Testis (tissue), 2 donors: ENCODE results near the gene UBE2V1.

Experiments used
- POLR2A ChIP-seq: fragments of 450-650 bp; IDR thresholded peaks from one replicate; pipeline ENCODE4 v1.6.1; 2017; ENCODE audit warnings: antibody characterized with exemption, mild to moderate bottlenecking, moderate library complexity
- TF ChIP-seq, protein P1 (sequence below), 3 experiments: fragments of 450-650 bp in 2 of 3; fragments of 200-600 bp in 1 of 3; sonication (generic) in 1 of 3; IDR thresholded peaks; one replicate each; pipeline ENCODE4 v1.5.1; 2016 to 2019; ENCODE audit warnings: antibody characterized with exemption in 3 of 3, mild to moderate bottlenecking in 2 of 3, moderate library complexity in 1 of 3

DNA sequence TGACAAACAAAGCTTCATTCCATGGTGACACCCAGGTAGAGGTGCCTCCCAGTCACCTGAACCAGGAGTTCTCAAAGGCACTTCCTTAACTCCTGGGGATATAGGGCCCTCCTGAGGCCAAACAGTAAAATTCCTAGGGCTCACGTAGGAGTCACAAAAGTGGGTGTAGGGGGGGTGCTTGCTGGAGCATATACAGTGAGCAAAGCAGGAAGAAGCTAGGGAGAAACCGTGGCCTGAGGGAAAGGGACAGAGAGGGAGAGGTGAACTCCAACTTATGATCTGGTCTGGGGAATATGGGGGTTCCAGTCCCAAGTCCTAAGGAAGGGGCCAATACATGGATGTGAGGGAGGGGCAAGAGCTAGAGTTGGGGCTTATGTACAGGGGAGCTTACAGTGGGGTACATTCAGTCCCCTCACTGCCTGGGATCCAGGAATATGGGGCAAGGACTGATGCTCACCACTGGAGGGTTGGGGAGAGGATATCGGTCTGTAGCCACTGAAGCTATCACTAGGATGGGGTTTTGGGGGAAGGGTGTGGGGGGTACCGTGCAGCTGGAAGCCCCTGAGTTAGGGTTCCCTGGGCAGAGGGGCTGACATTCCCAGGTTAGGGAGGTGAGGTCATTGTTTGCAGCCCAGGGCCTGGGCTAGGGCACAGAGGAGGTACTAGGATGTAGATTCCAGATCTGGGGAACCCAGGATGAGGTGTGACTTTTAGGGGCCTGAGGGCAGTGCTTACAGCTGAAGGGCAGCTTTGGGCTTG lies 39.6 kb upstream of the UBE2V1 start:
- TF ChIP-seq, protein P1, sequence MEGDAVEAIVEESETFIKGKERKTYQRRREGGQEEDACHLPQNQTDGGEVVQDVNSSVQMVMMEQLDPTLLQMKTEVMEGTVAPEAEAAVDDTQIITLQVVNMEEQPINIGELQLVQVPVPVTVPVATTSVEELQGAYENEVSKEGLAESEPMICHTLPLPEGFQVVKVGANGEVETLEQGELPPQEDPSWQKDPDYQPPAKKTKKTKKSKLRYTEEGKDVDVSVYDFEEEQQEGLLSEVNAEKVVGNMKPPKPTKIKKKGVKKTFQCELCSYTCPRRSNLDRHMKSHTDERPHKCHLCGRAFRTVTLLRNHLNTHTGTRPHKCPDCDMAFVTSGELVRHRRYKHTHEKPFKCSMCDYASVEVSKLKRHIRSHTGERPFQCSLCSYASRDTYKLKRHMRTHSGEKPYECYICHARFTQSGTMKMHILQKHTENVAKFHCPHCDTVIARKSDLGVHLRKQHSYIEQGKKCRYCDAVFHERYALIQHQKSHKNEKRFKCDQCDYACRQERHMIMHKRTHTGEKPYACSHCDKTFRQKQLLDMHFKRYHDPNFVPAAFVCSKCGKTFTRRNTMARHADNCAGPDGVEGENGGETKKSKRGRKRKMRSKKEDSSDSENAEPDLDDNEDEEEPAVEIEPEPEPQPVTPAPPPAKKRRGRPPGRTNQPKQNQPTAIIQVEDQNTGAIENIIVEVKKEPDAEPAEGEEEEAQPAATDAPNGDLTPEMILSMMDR (IDR thresholded peaks at IDR 0.05), result no peak
- TF ChIP-seq POLR2A, result no peak
